NCI-H1048 (cell line): ENCODE measurements around the gene ATRNL1.

Experiments
- DNase-seq: peaks from one replicate; lab custom pipeline; 2025; lab: John Stamatoyannopoulos, UW

Gene ATRNL1

GRCh38 chr10:115845921-115846320 lies 752.8 kb downstream of the ATRNL1 start:
- no peak for DNase-seq

- DNase-seq: no peak
Measured at GRCh38 chr10:115846528-115846927, 753.4 kb downstream of the ATRNL1 start.

GRCh38 chr10:115849197-115849596 lies 756.0 kb downstream of the ATRNL1 start:
- DNase-seq: no peak

- DNase-seq: no peak
Measured at GRCh38 chr10:115850666-115851065, 757.5 kb downstream of the ATRNL1 start.

- DNase-seq: no peak
Measured at GRCh38 chr10:115851695-115852094, 758.5 kb downstream of the ATRNL1 start.

GRCh38 chr10:115854740-115855435 lies 761.7 kb downstream of the ATRNL1 start:
- no peak for DNase-seq

- DNase-seq: no peak
Measured at GRCh38 chr10:115856580-115856979, 763.4 kb downstream of the ATRNL1 start.

- no peak for DNase-seq
Measured at GRCh38 chr10:115857856-115858255, 764.7 kb downstream of the ATRNL1 start.

- DNase-seq: no peak
Measured at GRCh38 chr10:115860182-115861107, 767.3 kb downstream of the ATRNL1 start.

- DNase-seq: no peak
Measured at GRCh38 chr10:115861455-115861854, 768.3 kb downstream of the ATRNL1 start.

GRCh38 chr10:115861864-115862263 lies 768.7 kb downstream of the ATRNL1 start:
- DNase-seq: no peak

- no peak for DNase-seq
Measured at GRCh38 chr10:115866174-115866573, 773.0 kb downstream of the ATRNL1 start.

- DNase-seq: no peak
Measured at GRCh38 chr10:115866691-115867090, 773.5 kb downstream of the ATRNL1 start.

GRCh38 chr10:115867305-115867704 lies 774.1 kb downstream of the ATRNL1 start:
- no peak for DNase-seq

- DNase-seq: no peak
Measured at GRCh38 chr10:115871855-115872254, 778.7 kb downstream of the ATRNL1 start.

- no peak for DNase-seq
Measured at GRCh38 chr10:115875172-115875571, 782.0 kb downstream of the ATRNL1 start.

GRCh38 chr10:115879372-115880089 lies 786.4 kb downstream of the ATRNL1 start:
- no peak for DNase-seq

GRCh38 chr10:115882021-115882420 lies 788.9 kb downstream of the ATRNL1 start:
- DNase-seq: no peak

- DNase-seq: no peak
Measured at GRCh38 chr10:115883372-115883771, 790.2 kb downstream of the ATRNL1 start.

- DNase-seq: no peak
Measured at GRCh38 chr10:115884331-115884730, 791.2 kb downstream of the ATRNL1 start.

- DNase-seq: no peak
Measured at GRCh38 chr10:115895166-115895565, 802.0 kb downstream of the ATRNL1 start.

- no peak for DNase-seq
Measured at GRCh38 chr10:115898242-115898641, 805.1 kb downstream of the ATRNL1 start.

- DNase-seq: no peak
Measured at GRCh38 chr10:115902596-115902995, 809.4 kb downstream of the ATRNL1 start.
